T-helper 1 cell (primary cell): ENCODE results near the gene FTSJ1.
"Not testable (repeated sequence)": the region's sequence is repeated elsewhere in the genome, so short reads cannot be mapped to it uniquely, and the experiment has no call there.

Experiments used
- DNase-seq, 5 donors: peaks; one replicate each; pipeline ENCODE4 v3.0.0-alpha.2; 2012 to 2020

FTSJ1 gene

DNA sequence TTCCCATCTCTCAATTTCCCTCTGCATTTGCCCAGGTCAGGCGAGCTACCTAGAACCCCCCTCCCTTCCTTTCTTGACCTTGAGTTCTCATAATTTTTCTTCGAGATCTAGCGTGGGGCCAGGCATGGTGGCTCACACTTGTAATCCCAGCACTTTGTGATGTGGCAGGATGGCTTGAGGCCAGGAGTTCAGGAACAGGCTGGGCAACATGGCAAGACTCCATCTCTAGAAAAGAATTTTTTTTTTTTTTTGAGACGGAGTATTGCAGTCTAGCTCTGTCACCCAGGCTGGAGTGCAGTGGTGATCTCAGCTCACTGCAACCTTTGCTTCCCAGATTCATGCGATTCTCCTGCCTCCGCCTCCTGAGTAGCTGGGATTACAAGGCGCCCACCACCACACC lies 28.3 kb downstream of the FTSJ1 start:
- no peak for DNase-seq

DNA sequence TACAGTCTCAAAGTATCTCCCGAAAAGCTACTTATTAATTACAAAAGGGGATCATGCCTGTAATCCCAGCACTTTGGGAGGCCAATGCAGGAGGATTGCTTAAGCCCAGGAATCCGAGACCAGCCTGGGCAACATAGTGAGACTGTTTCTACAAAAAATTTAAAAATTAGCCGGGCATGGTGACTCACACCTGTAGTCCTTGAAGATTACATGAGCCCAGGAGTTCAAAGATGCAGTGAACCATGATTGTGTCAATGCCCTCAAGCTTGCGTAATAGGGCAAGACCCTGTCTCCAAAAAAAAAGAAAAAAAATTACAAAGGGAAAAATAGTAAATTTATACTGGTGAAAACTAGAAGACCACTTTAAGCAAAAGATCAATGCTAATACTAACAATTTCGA lies 29.5 kb downstream of the FTSJ1 start:
- DNase-seq, result no peak

DNA sequence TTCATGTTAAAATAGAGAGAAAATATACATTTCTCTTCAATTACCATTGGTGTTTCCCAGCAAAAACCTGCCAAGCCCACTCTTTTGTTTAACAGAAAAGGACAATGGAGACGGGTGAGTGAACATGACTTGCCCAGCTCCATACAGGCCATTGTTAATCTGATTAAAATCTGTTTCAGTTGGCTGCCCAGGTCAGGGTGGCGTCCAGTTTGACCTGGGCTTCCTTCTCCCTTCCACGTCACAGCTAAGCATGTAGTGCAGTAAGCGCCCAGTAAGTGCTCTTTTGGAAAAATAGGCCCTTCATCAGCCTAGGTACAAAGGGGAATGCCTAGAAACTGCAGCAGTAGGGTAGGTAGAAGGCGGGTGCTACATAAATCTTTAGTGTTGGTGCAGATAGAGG lies 31.2 kb downstream of the FTSJ1 start:
- no peak for DNase-seq

DNA sequence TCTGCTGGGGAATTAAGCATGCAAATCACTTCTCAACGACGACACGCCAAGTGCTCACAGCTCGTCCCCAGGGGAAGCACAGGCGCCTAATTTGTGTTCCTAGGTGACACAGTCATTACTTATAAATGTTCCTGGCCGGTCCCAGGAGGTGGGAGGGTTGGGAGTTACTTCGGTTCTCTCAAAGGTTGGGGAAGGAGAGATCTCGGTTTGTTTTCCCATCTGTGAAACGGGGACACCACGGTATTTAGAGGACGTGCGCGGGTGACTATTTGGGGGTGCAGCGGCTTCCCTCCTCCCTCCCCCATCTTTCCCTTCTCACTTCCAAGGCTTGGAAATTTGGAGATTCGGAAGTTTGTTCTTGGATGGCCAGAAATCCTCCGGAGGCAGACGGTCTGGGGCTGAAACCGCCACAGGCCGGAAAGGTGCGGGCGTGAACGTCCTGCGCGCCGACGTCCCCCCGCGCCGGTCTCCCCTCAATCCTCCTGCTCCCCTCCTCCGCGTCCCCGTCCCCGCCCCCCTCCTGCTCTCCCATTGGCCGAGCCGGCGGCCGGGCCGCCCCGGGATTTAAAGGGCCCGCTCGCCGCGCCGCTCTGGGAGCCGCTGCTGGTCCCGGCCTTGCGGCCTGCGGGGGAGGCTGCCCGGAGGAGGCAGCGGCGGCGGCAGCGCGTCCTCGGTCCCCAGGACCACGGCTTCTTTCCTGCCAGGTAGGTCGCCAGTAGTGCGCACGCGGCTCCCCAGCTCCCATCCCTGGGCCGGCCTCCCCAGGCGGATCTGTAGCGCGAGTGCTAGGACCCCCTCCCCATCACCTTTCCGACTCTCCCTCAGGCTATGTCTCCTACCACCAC lies 32.6 kb downstream of the FTSJ1 start, which contains the start of gene PORCN:
TSS of gene PORCN (plus strand) at position 593 of the 845 bp plus-strand sequence. CDS start 829 bp downstream, outside the sequence.
- peak; percentile 53 to 80 (median 65) for DNase-seq

DNA sequence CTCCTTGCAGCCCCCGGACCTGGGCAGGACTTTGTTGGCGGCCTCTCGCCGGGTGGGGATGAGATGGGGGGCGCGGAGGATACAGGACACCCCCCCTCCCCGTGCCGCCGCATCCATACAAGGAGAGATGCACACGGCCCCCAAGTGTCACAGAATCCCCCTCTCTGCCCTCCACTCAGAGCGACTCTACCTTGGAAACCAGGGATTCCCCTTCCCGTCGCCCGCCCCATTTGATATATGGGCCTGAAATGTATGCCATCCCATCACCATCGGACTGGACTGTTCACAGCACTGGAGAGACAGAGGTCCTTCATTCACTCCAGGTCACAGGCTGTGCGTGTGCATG lies 33.2 kb downstream of the FTSJ1 start:
- no peak for DNase-seq

DNA sequence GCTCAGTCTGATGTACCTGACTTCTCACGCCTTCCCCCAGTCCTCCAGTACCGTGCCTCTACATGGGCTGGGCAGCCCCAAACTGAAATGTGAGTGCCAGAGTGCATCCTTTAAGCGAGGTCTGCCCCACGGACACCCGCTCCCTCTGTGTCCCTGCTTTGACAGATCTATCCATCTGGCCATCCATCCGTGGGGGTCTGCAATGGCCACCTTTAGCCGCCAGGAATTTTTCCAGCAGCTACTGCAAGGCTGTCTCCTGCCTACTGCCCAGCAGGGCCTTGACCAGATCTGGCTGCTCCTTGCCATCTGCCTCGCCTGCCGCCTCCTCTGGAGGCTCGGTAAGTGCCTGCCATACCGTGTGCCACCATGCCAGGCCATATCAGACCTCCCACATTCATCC lies 33.6 kb downstream of the FTSJ1 start:
- DNase-seq, result no peak

DNA sequence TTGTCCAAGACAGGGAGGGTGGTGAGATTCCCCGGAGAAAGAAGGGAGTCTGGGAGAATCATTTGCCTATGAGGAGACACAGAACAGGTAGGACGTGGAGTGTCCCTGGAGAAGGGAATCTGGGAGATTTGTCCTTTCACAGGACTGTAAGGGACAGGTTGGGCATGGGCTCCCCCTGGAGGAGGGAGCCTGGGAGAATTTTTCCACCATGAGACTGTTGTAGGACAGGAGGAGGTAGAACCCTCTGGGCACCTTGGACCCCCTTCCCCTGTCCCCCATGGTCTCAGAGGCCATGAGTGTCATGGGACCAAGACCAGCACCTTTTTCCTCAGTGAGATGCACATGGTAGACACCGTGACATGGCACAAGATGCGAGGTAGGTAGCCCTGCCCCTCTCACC lies 35.6 kb downstream of the FTSJ1 start:
- no peak for DNase-seq

DNA sequence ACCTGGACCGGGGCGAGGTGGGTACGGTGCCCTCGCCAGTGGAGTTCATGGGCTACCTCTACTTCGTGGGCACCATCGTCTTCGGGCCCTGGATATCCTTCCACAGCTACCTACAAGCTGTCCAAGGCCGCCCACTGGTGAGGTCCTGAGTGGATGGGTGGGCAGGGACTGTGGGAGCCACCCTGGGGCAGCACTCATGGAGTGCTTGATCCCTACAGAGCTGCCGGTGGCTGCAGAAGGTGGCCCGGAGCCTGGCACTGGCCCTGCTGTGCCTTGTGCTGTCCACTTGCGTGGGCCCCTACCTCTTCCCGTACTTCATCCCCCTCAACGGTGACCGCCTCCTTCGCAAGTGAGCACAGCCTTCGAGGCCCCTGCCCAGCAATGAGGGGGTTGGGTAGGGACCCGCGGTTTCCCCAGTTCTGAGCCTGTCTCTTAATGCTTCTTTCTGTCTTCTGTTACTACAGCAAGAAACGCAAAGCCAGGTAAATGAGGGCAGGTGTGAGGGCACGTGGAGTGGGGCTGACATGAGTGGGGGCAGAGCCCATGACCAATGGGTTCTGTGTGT lies 36.5 kb downstream of the FTSJ1 start:
- no peak for DNase-seq

DNA sequence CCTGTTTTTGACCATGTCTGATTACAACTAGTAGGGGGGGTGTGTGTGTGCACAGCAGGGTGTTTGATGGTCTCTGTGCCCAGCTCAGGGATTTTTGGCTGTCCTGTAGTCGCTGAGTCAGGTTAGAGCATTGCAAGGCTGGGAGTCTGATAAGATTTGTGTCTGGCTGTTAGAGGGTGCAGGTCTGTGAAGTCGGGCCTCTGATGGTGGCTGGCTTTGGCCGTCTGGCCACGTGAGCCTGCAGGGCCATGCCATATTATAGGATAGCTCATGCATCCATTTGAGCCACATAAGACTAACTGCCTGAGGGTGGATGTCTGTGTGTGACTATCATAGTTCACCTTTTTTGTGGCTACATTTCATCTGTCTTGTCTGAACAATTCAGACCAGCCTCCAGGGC lies 37.7 kb downstream of the FTSJ1 start:
- no peak for DNase-seq

DNA sequence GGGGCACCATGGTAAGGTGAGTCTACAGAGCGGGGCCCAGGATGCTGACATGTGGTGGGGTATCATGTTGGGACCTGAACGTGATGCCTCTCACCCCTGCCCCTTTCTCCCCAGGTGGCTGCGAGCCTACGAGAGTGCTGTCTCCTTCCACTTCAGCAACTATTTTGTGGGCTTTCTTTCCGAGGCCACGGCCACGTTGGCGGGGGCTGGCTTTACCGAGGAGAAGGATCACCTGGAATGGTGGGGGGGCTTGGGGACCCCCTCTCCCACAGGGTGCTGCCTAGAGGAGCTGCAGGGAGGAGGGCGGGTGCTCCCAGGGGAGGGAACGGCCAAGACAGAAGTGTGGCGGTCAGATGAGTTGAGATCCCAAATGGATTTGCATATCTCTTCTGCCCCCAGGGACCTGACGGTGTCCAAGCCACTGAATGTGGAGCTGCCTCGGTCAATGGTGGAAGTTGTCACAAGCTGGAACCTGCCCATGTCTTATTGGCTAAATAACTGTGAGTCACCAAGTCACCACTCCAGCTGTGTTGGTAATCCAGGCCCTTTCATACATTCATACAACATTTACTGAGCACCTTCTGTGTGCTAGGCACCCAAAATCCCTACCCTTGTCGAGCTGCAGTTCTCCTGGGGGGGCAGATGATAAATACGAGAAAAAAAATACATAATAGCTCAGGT lies 38.3 kb downstream of the FTSJ1 start:
- no peak for DNase-seq

DNA sequence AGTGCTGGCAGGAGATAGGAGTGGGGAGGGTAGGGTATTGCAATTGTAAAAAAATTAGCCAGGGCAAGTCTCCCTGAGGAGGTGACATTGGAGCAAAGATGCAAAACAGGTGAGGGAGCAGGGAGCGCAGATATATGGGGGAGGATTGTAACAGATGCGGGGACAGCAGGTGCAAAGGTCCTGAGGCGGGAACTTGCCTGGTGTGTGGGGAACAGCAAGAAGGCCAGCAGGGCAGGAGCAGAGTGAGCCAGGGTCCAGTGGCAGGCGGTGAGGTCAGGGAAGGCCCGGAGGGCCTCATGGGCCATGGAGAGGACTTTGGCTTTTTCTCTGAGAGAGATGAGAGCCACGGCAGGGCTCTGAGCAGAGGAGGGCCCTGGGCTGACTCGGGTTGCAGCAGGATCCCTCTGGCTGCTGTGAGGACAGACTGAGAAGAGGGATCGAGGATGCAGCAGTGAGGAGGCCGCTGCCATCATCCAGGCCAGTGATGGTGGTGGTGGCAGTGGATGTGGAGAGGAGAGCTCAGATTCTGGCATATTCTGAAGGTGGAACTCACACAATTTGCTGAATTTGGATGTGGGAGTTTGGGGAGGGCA lies 39.0 kb downstream of the FTSJ1 start:
- no peak for DNase-seq

DNA sequence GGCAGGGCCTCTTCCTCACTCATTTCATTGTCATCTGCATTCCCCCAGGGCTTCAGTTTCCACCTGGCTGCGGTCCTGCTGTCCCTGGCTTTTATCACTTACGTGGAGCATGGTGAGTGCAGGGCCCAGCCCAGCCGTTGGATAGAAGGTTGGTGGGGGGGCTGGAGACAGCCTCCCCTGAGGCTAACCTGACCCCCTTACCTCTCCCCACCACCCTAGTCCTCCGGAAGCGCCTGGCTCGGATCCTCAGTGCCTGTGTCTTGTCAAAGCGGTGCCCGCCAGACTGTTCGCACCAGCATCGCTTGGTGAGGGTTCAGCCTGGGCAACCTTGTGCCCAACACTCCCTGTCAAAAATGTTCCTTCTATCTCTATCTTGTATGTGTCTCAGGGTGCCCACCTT lies 39.8 kb downstream of the FTSJ1 start:
- DNase-seq, result no peak

DNA sequence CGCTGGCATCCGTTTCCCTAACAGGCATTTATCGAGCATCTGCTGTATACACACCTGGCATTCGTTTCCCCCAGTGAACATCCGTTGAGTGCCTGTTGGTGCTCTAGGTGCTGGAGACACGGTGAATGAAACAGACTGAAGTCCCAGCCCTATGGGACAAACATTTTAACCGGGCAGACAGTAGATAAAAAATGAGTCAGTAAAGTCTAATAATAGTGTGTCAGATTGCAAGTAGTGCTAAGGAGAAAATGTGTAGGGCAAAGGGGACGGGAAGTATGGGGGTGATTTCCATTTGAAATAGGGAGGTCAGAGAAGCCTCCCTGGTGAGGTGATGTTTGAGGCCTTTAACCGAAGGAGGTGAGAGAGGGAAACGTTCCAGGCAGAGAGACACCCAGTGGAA lies 40.3 kb downstream of the FTSJ1 start:
- no peak for DNase-seq

DNA sequence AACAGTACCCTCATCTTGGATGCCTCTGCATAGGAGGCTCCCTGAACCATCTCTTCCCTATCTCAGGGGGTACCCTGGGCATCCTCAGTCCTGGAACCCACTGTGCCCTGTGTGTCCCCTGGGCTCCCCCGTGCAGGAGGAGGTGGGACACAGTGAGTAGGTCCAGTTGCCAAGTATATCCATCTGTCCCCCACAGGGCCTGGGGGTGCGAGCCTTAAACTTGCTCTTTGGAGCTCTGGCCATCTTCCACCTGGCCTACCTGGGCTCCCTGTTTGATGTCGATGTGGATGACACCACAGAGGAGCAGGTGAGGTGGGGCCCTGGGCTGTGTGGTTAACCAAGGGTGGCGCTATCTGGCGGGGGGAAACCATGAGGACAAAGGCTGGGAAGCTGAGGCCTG lies 41.0 kb downstream of the FTSJ1 start:
- DNase-seq, result no peak

DNA sequence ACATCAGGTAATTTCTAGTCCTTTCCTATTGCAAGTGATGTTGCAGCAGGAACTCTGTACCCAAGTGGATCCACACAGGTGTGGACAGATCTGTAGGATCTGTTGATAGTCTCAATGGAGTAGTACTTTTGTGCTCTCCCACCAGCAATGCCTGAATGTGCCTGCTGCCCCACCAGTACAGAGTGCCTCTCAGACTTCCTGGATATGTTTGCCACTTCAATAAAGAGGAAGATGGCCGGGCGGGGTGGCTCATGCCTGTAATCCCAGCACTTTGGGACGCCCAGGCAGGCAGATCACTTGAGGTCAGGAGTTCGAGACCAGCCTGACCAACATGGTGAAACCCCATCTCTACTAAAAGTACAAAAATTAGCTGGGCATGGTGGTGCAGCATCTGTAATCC lies 43.5 kb downstream of the FTSJ1 start:
- not testable (repeated sequence) for DNase-seq

DNA sequence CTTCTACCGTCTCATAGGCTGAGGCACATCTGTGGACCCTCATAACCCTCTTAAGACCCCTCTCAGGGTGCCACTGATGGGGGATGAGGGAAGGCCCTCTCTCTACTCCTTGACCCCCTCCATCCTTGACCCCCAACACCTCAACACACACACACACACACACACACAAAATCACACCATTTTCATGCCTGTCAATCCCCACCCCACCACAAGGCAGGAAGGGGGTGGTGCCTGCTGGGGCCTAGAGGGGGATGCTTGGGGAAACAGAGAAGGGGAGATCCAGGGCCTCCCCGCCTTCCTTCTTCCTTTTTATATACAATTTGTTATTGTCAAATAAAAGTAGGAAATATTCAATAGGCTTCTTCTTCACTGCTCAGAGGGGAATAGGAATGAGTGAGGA lies 44.5 kb downstream of the FTSJ1 start:
- peak in 1 of 5 donors; percentile 55 for DNase-seq

DNA sequence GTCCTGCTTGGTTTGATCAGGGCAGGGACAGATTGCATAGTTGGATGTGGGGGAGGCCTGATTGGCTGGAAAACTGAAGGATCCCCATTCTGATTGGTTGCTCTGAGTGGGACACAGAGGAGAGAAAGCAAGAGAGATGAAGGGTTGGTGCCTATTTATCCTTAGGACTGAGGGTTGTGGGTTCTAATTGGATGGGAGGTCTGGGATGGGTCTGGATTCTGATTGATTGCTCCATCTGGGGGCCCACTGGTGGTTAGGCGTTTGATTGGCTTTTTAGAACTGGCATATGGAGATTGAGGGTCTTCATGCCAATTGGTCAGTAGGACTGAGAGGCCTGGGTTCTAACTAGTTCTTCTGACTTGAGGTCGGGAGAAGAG lies 45.0 kb downstream of the FTSJ1 start:
- peak in 1 of 5 donors; percentile 64 for DNase-seq

DNA sequence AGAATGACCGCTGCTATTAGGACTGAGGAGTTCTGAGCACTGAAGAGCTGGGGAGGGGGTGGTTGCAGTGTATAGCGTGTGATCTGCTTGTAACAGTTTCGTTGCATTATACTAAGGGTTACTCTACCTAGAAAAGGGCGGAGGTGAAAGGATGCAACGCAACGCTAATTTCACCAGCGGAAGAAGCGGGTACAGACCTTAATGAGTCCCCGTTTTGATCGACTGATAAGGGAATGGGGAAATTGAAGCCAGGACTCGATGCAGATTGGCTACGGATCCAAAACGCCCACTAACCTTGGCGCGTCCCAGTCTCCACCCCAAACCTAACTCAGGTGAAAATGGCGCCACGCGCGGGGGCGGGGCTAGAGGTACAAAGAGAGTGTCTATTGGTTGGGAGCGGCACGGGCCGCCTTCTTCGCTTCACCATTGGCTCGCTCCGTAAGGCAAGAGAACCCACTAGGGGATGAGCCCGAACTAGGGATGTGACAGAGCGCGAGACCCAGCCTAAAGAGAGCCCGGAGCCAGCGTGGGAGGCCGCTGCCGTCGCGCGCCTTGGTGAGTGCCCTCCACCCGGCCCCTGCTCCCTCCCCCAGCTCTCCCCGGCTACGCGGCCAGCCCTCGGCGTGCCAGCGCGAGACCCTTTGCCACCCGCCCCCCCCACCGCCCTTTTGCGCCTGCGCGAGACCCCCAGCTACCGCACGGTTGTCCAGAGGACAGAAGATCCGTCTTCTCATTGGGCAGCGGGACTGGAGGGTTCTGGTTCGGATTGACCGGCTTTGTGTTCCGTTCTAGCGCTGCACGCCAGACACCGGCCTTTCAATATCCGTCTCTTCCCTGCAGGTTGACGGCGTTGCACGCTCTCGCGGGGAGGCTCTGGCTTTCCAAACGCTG lies 45.6 kb downstream of the FTSJ1 start, which contains the start of gene EBP:
TSS of gene EBP (plus strand) at position 456 of the 891 bp plus-strand sequence. CDS start 1,964 bp downstream, outside the sequence.
- DNase-seq, result peak; percentile 86 to 98 (median 89)

DNA sequence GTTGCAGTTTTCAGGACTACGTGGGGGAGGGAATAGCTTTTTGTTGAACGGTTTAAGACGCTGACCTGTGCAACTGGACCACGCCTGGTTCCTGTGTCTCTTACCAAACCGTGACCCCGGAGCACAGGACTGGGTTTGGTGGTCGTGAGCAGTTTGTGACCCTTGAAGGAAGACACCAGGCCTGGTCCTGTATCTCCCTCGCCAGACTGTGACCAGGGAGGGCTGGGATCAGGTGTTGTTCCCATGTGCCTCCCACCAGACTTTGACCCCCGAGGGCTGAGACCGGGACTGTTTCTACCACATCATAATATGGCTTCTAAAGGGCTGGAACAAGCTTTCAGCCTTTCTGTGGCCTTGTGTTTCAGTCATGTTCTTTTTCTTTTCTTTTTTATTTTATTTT lies 46.3 kb downstream of the FTSJ1 start:
- DNase-seq, result no peak

DNA sequence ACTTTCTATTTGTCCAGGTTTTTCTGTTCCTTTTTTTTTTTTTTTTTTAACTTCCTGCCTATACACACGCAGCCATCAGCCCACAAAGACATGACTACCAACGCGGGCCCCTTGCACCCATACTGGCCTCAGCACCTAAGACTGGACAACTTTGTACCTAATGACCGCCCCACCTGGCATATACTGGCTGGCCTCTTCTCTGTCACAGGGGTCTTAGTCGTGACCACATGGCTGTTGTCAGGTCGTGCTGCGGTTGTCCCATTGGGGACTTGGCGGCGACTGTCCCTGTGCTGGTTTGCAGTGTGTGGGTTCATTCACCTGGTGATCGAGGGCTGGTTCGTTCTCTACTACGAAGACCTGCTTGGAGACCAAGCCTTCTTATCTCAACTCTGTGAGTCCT lies 47.7 kb downstream of the FTSJ1 start:
- DNase-seq, result no peak

DNA sequence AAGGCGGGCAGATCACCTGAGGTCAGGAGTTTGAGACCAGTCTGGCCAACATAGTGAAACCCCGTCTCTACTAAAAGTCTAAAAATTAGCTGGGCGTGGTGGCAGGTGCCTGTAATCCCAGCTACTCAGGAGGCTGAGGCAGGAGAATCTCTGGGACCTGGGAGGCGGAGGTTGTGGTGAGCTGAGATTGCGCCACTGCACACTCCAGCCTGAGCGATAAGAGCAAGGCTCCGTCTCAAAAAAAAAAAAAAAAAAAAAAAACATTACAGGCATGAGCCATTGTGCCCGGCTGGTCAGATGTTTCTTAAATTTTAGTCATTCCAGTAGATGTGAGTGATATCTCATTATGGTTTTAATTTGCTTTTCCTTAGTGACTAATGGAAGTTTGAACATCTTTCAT lies 49.9 kb downstream of the FTSJ1 start:
- not testable (repeated sequence) for DNase-seq

DNA sequence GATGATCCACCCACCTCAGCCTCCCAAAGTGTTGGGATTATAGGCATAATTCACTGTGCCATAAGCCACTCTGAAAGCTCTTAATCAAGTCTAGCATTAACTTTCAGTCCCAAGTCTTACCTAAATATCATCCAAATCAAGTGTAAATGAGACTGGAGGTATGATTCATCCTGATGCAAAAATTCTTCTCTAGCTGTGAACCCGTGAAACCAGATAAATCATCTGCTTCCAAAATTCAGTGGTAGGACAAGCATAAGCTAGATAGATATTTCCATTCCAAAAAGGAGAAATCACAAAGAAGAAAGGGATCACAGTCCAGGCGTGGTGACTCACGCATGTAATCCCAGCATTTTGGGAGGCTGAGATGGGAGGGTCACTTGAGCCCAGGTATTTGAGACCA lies 54.7 kb downstream of the FTSJ1 start:
- no peak for DNase-seq
